Measurements from ENCODE around the gene TRIM75. TPM values are rescaled to one million over a fixed set of nuclear protein-coding genes. Genes with fewer than 3 reads are reported as not detected.

The TRIM75 gene
- total RNA-seq, result not detected

DNA sequence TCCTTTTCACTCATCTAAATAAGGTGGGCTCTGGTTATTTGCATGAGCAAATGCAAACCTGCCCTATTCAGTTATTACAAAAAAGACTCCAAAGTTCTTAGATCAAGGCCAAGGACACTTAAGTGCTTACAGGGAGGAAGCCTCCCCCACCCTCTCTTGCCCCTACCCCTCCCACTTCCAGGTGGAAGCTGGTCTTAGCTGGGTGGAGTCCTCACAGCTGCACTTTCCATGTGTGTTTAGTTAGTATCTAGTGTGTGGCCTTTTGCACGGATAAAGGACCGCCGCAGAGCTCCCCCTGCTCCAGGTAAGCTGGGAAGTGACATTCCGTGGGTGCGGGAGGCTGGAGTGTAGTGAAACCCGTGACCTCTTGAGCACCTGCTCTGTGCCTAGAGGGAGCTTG is at the start of gene TRIM75:
TRIM75 (plus strand) TSS at position 222 of the 400 bp plus-strand sequence. CDS start 5,282 bp downstream, outside the sequence.
- intact Hi-C loops (cut with DNase I), result no loop called here
- DNase-seq (ENCODE audit: extremely low spot score), result no peak
- WGBS, result 96% methylated on average over 5 of the region's 6 CpGs

DNA sequence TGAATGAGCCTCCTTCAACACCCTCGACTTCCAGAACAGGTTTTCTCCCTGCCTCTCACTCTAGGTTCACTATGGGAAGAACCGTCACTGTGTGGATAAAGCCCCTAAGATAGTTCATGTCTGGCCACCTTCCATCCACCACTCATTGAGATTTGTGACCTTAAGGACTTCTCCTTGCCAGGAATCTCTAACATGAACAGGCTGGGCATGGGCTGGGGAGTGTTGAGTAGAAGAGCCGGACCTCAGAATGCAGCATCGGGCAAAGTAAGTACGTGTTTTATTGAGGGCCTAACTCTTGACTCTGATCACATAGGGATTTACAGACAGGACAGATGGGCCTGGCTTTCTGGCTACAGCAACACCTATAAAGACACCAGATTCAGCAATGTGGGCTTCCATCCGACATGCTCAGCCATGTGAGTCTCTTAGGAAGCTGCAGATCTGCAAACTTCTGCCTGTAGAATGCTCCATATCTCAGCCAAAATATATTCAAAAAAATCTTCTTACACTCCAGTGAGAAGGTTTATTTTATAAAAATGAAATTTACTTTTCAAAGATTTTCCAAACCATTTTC is 48.2 kb upstream of the TRIM75 start:
- intact Hi-C loops (cut with DNase I), result no loop called here
- DNase-seq (ENCODE audit: extremely low spot score), result no peak
- WGBS, result 38% methylated on average over 6 of the region's 6 CpGs
- TF ChIP-seq EP300 (IDR thresholded peaks at IDR 0.05), result no peak
- TF ChIP-seq CTCF (IDR thresholded peaks at IDR 0.05), result no peak
- no peak for TF ChIP-seq POLR2A (IDR thresholded peaks at IDR 0.05; ENCODE audit: low read depth)
- TF ChIP-seq POLR2AphosphoS5 (IDR thresholded peaks at IDR 0.05), result no peak
- H3K4me3 ChIP-seq, result no peak overlapping the region
- no peaks in the 10 kb centered on the region for H3K27me3 ChIP-seq
- H3K36me3 ChIP-seq, result no peaks in the 10 kb centered on the region
- no peak overlapping the region for H3K27ac ChIP-seq (replicated peaks in 1 of 4)
- H3K4me1 ChIP-seq, result peaks cover 0 to 6% (median 2%) of the 10 kb centered on the region in 4 donors
- H3K9me3 ChIP-seq, result no peaks in the 10 kb centered on the region

More for the DNA sequence above, at the start of gene TRIM75:
- TF ChIP-seq CTCF (IDR thresholded peaks at IDR 0.05) (no peak), POLR2A (IDR thresholded peaks at IDR 0.05; ENCODE audit: low read depth) (no peak), EP300 (IDR thresholded peaks at IDR 0.05) (no peak), POLR2AphosphoS5 (IDR thresholded peaks at IDR 0.05) (no peak)
- Histone ChIP-seq H3K4me3 (no peak within 1 kb of the TSS), H3K36me3 (no peaks in the 10 kb centered on the region), H3K27me3 (no peaks in the 10 kb centered on the region), H3K27ac (replicated peaks in 1 of 4) (no peak within 1 kb of the TSS), H3K9me3 (no peaks in the 10 kb centered on the region), H3K4me1 (no peaks in the 10 kb centered on the region)

DNA sequence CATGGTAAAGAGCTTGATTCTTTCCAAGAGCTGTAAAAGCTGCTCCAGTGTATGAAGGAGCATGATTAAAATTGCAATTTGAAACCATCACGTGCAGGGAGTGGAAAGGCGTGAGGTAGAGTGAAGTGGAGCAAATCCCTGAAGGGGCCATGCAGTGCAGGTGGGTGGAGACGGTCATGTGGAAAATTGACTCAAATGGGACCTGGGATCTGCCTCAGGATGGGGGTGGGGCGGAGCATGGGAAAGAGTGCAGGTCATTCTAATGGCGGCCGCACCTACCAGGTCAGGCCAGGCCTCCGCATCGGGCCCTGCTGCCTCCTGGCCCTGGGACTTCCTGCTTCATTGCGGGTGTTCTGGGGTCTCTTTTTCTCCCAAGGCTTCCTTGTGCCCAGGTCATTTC is 47.2 kb upstream of the TRIM75 start:
- no peak for DNase-seq (ENCODE audit: extremely low spot score)
- Histone ChIP-seq H3K36me3 (no peaks in the 10 kb centered on the region), H3K27me3 (no peaks in the 10 kb centered on the region), H3K4me3 (no peak overlapping the region), H3K27ac (replicated peaks in 1 of 4) (no peak overlapping the region), H3K9me3 (no peaks in the 10 kb centered on the region), H3K4me1 (peaks cover 0 to 6% (median 2%) of the 10 kb centered on the region in 4 donors)
- WGBS, result 78% methylated on average over 6 of the region's 9 CpGs
- intact Hi-C loops (cut with DNase I), result no loop called here
- TF ChIP-seq POLR2A (IDR thresholded peaks at IDR 0.05; ENCODE audit: low read depth), result no peak
- no peak for TF ChIP-seq EP300 (IDR thresholded peaks at IDR 0.05)
- no peak for TF ChIP-seq CTCF (IDR thresholded peaks at IDR 0.05)
- TF ChIP-seq POLR2AphosphoS5 (IDR thresholded peaks at IDR 0.05), result no peak

GRCh38 chr4:165006886-165007285 is 46.8 kb upstream of the TRIM75 start:
- WGBS, result 67% methylated on average over 5 of the region's 5 CpGs
- Histone ChIP-seq H3K36me3 (no peaks in the 10 kb centered on the region), H3K4me1 (peaks cover 0 to 6% (median 2%) of the 10 kb centered on the region in 4 donors), H3K4me3 (no peak overlapping the region), H3K27me3 (no peaks in the 10 kb centered on the region), H3K9me3 (no peaks in the 10 kb centered on the region), H3K27ac (replicated peaks in 1 of 4) (no peak overlapping the region)
- intact Hi-C loops (cut with DNase I), result no loop called here
- TF ChIP-seq CTCF (IDR thresholded peaks at IDR 0.05), result no peak
- TF ChIP-seq EP300 (IDR thresholded peaks at IDR 0.05), result no peak
- no peak for TF ChIP-seq POLR2A (IDR thresholded peaks at IDR 0.05; ENCODE audit: low read depth)
- no peak for TF ChIP-seq POLR2AphosphoS5 (IDR thresholded peaks at IDR 0.05)
- no peak for DNase-seq (ENCODE audit: extremely low spot score)
